Measurements from ENCODE around the gene MRPL38. TPM values are rescaled to one million over a fixed set of nuclear protein-coding genes. Genes with fewer than 3 reads are reported as not detected.

MRPL38 gene
- 10 to 100 TPM; 28.4 to 57.9 (median 46.0) TPM for total RNA-seq

- TF ChIP-seq CTCF (IDR thresholded peaks at IDR 0.05; ENCODE audit: low read depth): no peak
Observed at GRCh38 chr17:75904749-75905521, at the start of gene MRPL38. MRPL38 (minus strand) TSS chr17:75904884; CDS start chr17:75904875, 9 bp downstream.

GRCh38 chr17:75950855-75951554, 46.3 kb upstream of the MRPL38 start:
- TF ChIP-seq CTCF (IDR thresholded peaks at IDR 0.05; ENCODE audit: low read depth): no peak

- no peak for TF ChIP-seq CTCF (IDR thresholded peaks at IDR 0.05; ENCODE audit: low read depth)
Observed at GRCh38 chr17:75950421-75950820, 45.7 kb upstream of the MRPL38 start.

- no peak for TF ChIP-seq CTCF (IDR thresholded peaks at IDR 0.05; ENCODE audit: low read depth)
Observed at GRCh38 chr17:75945211-75945610, 40.5 kb upstream of the MRPL38 start.

GRCh38 chr17:75943491-75943890, 38.8 kb upstream of the MRPL38 start:
- TF ChIP-seq CTCF (IDR thresholded peaks at IDR 0.05; ENCODE audit: low read depth): no peak

GRCh38 chr17:75942473-75942872, 37.8 kb upstream of the MRPL38 start:
- TF ChIP-seq CTCF (IDR thresholded peaks at IDR 0.05; ENCODE audit: low read depth): no peak

- no peak for TF ChIP-seq CTCF (IDR thresholded peaks at IDR 0.05; ENCODE audit: low read depth)
Observed at GRCh38 chr17:75941442-75941819, 36.7 kb upstream of the MRPL38 start.

Measured in subcutaneous adipose tissue (tissue), 4 donors.